GM19324 (cell line): ENCODE data around the gene S1PR2.
"Not testable (repeated sequence)": the region's sequence is repeated elsewhere in the genome, so short reads cannot be mapped to it uniquely, and the experiment has no call there.

Experiments used
- ATAC-seq: cut with Tn5 transposase; IDR thresholded peaks from one replicate; pipeline ENCODE4 v1.9.1; 2021; ENCODE audit warnings: mild to moderate bottlenecking, moderate library complexity; ENCODE audit not compliant: unreplicated experiment, low FRiP score

S1PR2 gene

DNA sequence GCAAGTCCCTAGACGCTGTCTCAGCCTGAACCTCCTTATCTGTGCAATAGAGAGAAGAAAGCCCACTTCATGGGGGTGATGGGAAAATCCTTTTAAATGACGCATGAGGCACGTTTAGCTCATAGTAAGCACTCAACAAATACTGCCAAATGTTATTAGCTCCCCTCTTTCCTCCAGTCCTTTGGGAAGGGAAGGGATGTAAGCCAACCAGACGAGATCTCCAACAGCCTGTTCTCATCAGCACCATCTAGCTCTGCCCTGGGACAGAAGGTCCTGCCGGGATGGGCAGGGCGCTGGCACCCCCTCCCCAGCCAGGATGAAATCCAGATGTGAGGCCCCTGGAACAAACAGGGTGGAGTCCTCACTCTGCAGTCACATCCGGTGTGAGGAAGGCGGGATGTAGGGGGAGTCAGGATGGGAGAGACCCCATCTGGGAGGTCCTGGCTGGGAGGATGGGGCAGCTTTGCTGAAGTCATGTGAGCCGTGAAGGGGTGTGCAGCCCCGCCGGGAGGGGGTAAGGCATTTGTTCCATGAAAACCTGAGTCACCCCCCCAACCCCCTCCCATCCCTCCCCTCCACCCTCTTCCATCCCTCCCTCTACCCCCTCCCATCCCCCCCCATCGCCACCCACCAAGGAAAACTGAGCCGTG lies 4.6 kb downstream of the S1PR2 start:
- no peak for ATAC-seq

DNA sequence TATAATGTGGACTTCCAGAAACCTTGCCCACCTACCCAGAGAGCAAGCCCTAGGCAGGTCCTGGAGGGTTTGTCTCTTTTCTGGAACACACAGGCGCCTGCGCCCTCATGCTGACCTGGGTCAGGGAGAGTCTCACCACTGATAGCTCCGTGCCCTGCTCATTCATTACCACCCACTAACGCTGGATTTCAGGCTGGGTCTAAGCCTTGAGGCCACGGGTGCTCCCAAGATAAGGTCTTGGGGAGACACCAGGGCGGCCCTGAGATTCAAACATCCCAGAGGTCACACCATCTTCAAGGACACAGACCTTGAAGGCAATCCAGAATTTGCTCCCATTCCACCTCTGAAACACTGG lies 5.1 kb downstream of the S1PR2 start:
- ATAC-seq: no peak

DNA sequence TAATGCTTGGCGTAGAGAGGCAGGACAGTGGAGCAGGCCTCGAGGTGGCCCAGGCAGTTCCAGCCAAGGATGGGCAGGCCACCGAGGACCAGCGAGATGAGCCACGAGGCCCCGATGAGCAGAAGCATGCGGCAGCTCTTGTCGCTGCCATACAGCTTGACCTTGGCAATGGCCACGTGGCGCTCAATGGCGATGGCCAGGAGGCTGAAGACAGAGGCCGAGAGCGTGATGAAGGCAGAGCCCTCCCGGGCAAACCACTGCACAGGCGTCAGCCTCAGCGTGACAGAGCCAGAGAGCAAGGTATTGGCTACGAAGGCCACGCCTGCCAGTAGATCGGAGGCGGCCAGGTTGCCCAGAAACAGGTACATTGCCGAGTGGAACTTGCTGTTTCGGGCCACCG lies 6.8 kb downstream of the S1PR2 start:
- ATAC-seq: no peak

DNA sequence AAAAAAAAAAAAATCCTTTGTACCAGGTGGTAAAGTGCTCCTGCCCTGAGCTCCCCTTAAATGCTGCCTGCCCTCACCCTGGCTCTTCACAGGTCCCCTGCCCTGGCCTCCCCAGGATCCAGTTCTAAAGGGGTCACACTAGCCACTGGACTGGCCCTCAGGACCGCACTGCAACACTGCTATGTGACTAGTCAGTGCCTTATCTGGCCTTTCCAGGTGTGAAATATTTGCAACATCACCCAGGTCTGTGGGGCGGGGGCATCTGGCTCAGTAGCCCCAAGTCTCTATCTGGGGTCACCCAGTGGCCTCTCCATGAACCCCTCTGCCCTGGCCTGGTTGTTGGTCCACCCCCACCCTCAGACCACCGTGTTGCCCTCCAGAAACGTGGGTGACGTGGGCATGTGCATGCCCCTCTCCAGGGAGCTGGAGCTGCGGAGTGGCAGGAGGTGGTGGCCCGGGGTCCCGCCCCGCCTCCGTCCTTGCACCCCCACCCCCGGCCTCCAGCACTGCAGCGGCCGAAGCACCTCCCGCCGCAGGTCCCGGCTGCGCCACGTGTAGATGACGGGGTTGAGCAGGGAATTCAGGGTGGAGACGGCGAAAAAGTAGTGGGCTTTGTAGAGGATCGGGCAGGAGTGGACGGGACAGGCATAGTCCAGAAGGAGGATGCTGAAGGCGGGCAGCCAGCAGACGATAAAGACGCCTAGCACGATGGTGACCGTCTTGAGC lies 7.5 kb downstream of the S1PR2 start:
- ATAC-seq: no peak

DNA sequence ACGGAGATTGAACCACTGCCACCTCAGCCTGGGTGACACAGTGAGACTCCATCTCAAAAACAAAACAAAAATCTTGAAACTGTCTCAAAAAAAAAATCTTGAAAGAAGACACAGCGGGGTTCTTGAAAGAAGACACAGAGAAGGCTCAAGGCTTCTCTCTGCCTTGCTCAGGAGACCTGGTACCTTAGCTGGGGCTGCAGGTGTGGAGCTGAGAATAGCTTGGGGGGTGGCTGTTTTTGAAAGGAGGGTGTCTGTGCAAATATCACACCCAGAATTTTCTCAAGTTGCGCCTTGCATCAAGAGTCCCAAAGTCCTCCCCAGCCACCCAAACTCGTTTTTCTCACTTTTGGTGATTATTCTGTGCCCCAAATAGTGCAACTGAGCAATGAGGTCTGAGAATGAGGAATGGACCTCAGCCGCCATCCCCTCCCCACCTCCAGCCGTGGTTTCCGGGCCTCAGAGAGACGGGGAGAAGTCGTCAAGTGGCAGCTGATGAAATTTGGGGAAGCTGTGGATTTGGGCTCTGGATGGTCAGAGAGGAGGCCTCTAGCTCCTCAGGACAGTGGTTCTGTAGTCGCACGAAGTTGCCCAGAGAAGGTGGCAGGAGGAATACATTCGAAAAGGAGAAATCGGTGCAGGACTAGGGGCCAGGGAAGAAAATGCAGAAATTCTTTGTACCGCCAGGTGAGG lies 8.8 kb downstream of the S1PR2 start:
- no peak for ATAC-seq

DNA sequence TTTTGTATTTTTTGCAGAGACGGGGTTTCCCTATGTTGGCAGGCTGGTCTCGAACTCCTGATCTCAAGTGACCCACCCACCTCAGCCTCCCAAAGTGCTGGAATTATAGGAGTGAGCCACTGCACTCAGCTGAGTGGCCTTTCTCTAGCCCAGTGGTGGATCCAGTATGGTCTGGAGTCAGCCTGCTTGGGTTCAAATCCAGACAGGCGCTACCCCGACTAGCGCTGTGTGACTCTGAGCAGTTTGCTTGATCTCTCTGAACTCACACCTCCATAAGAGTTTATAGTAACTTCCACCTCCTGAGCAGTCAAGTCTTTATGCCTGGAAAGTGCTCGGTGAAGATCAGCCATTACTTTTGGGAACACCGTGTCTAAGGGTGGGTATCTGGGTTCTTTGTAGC lies 10.4 kb downstream of the S1PR2 start:
- no peak for ATAC-seq

DNA sequence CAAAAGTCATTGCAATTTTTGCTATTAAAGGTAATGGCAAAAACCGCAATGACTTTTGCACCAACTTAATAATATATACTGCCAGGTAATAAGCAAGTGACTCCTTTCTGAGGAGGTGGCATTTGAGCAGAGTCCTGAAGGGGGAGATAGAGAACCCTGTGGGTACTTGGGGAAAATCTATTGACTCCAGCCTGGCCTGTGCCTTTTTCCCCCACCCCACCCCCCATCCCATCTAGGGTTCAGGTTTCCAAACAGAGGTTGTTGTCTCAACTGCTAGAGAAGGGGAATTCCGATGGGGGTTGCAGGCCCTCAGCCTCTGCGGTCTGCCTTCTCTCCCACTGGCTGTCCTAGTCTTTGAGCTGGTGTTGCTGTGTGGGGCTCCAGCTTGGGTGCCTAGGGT lies 11.5 kb downstream of the S1PR2 start:
- ATAC-seq: no peak

DNA sequence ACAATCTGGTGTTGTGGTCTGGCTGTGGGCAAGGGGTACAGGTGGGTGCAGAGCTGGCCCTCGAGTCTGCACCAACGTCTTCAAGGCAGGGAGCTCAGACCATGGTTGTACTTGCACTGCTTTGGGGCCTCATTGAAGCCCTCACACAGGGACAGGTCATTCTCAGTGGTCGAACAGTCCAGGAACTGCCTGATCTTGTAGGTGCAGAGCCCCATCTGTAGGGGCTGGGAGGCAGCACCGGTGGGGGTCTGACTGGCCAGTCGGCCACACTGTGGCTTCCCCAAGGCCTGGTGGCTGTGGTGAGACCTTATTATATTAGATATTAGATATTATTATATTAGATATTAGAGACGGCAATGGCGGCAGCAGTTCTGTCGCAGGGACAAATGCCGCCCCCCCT lies 14.0 kb downstream of the S1PR2 start:
- ATAC-seq: no peak

DNA sequence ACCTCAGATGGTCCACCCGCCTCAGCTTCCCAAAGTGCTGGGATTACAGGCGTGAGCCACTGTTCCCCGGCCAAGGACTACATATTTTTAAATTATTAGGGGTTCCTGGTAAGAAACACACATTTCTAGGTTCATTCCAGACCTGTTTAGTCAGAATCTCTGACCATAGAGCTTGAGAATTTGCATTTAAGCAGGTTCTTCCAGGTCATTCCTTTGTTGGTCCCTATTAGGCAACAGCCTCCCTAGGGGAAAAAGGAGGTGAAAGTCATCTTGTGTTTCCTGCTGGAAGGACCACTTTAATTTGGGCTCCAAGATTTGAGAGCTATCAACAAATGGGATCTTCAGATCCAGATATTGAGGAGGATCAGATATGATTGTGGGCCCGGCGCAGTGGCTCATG lies 16.3 kb downstream of the S1PR2 start:
- no peak for ATAC-seq

DNA sequence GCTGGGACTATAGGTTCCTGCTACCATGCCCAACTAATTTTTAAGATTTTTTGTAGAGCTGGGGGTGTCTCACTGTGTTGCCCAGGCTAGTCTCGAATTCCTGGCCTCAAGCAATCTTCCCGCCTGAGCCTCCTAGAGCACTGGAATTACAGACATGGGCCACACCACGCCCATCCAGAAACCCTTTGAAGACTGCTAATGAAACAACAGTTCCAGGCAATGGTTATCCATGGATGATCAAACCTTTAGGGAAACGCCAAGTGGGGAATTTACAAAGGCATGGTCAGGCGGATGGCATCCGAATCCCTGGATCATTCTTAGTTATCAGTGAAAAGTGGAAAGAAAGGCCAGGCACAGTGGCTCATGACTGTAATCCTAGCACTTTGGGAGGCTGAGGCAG lies 19.4 kb downstream of the S1PR2 start:
- ATAC-seq: no peak

DNA sequence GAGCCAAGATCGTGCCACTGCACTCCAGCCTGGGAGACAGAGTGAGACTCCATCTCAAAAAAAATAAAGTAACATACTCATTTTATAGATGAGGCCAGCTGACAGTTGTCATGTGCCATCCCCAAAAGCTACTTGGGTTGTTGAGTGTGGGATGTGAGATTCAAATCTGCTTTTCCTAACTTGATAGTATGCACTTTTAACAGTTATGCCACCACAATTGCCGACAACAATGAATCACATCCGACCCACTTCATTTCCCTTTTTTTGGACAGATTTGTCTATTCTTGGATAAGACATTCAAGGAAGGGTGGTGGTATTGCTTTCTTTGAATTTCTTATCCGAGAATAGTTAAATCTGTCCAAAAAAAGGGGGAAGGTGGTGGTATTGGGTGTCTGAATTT lies 20.1 kb downstream of the S1PR2 start:
- no peak for ATAC-seq

DNA sequence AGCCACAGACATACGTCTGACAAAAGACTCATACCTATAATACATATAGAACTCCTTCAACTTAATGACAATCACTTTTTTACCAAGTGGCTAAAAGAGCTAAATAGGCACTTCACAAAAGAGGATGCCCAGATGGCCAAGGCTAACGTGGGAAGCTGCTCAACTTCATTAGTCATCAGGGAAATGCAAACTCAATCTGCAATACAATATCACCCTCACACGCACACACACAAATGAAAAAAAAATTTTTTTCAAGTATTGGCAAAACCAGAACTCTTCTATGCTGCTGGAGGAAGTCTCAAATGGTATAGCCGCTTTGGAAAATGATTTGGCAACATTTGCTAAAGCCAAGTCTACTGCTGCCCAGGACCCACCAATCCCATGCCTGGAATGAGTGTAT lies 21.8 kb downstream of the S1PR2 start:
- ATAC-seq: no peak

DNA sequence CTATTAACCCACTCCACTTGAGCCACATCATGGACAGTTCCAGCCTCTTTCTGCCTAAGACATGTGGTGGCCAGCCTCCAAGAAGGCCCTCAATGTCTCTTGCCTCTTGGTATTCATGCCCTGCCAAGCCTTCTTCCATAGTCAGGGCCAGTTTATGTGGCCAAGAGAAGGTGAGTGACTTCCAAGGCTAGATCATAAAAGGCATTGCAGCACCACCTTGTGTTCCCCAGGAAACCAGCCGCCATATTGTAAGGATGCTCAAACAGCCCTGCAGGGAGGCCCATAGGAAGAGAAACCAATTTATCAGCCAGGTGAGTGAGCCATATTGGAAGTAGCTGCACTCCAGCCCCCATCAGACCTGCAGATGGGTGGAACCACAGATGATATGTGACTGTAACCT lies 24.1 kb downstream of the S1PR2 start:
- ATAC-seq: no peak

DNA sequence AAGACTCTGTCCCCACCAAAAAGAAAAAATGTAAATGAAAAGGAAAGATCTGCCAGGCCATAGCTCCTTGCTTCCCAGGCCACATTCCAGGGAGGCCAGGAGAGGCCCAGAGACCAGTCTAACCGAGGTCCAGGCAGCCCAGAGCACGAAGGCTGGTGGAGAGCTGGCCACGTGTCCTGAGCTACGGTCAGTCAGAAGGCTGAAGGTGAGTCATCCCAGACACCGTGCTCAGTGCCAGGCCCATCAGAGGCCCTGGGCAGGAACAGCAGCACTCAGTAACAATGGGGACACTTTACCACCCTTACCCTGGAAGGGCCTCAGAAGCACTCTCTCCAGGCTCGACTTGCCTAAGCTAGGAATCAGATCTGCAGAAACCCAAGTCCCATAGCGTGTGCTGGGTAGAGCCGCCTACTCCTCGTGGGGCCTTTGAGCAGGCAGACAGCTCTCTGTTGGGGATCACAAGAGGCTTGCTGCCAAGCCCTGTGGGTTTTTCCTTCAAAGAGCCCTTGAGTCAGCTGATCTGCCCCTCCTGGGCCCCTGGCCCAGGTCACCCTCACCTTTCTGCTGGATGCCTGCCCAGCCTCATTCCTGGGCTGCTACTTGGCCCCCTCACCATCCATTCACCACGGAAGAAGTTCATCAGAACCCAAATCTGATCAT lies 24.8 kb downstream of the S1PR2 start:
- ATAC-seq: no peak

DNA sequence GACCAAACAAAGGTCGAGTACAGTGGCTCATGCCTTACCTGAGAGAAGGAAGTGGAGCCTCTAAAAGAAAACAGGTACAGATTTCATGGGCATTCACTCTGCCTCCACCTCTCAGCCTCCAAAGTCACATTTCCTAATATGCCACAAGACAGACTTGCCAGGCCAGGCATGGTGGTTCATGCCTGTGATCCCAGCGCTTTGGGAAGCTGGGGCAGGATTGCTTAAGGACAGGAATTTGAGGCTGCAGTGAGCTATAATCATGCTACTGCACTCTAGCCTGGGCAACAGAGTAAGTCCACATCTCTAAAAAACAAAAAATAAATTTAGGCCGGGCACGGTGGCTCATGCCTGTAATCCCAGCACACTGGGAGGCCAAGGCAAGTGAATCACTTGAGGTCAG lies 25.5 kb downstream of the S1PR2 start:
- no peak for ATAC-seq

DNA sequence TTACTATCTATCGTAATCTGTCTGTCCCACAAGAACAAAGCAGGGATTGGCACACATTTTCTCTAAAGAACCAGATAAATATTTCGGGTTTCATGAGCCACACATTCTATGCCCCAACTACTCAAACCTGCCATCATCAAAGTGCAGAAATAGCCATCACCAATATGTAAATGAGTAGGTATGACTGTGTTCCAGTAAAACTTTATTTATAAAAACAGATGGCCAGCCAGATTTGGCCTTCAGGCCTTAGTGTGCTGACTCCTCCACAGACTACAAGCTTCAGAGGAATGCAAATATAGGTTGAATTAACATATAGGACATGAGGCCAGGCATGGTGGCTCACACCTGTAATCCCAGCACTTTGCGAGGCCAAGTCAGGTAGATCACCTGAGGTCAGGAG lies 27.4 kb downstream of the S1PR2 start:
- ATAC-seq: no peak

DNA sequence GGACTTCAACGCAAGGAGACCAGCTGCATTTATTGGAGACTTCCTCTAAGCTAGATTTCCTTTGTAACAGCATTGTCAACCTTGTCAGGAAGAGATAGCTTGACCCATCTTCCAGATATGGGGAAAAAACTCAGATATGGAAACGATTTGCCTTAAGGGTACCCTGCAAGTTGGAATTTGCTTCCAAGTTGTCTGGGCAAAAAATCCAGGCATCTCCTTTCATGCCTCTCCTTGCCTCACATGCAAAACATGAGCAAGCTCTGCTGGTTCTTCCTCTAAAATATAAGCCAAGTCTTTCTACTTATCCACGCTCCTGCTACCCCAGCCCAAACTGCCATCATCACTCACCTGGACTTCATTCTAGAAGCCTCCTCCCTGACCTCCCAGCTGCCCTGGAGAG lies 30.0 kb downstream of the S1PR2 start:
- ATAC-seq: no peak

DNA sequence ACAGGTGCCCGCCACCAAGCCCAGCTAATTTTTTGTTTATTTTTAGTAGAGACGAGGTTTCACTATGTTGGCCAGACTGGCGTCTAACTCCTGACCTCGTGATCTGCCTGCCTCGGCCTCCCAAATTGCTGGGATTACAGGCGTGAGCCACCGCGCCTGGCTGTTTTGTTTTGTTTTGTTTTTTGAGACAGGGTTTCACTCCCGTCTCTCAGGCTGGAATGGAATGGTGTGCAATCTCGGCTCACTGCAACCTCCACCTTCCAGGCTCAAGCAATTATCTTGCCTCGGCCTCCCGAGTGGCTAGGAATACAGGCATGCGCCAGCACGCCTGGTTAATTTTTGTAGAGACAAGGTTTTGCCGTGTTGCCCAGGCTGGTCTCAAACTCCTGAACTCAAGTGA lies 31.0 kb downstream of the S1PR2 start:
- ATAC-seq: not testable (repeated sequence)

DNA sequence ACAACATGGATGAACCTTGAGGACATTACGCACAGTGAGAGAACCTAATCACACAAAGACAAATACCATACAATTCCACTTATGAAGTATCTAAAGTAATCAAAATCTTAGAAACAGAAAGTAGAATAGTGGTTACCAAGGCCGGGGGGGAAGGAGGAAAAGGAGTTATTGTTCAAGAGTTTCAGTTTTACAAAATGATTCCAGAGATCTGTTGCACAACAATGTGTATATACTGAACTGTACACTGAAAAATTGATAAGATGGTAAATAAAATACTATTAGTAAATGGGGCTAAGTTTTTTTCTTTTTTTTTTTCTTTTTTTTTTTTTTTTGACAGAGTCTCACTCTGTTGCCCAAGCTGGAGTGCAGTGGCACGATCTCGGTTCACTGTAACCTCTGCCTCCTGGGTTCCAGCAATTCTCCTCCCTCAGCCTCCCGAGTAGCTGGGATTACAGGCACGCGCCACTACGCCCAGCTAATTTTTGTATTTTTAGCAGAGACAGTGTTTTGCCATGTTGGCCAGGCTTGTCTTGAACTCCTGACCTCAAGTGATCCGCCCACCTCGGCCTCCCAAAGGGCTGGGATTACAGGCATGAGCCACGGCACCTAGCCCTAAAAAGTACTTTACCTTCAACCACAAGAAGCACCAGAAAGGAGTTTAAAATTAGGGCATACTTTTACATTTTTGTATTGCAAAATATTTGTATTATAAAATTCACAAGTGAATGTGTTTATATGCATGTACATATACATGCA lies 32.1 kb downstream of the S1PR2 start:
- not testable (repeated sequence) for ATAC-seq

DNA sequence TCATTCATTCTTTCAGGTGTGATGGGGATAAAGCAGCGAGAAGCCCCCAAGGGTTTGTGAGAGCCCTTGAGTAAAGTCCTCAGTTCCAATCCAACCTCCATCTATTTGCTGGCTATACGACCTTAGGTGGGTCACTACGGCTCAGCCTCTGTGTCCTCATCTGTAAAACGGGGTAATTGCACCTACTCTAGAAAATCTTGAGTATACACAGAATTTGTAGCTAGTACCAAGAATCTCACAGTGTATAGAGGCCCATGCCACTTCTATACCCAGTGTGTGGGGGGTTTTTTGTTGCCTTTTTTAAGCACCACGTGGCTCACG lies 36.0 kb downstream of the S1PR2 start:
- ATAC-seq: no peak
